K562 (cell line): ENCODE measurements around the gene TMEM214. TPM values are rescaled to one million over a fixed set of nuclear protein-coding genes. Genes with fewer than 3 reads are reported as not detected.

Experiments used
- ATAC-seq: fragments of 200-7000 bp; cut with Tn5 transposase; 3 replicates; pipeline ENCODE4 v1.9.1; 2020; ENCODE audit warnings: moderate library complexity
- BruUV-seq: library from RNA; stranded (reverse); fragments of 400-500 nt; replicated peaks from 2 replicates; lab custom pipeline; 2021; lab: Mats Ljungman, UMichigan
- CTCF ChIA-PET: fragments of 300-600 bp; formaldehyde crosslinking; extraction: SDS; loops from one replicate; lab custom pipeline; 2021; ENCODE audit warnings: low intra/inter-chr PET ratio; lab: Yijun Ruan, JAX
- POLR2A ChIA-PET: fragments of 300-600, 350-650 bp; sonication (Branson Sonifier 250); formaldehyde crosslinking; extraction: SDS; loops from one replicate; lab custom pipeline; 2021; ENCODE audit warnings: antibody characterized with exemption, inconsistent platforms; lab: Yijun Ruan, JAX
- DNase-seq, 4 experiments: peaks; one replicate each; pipeline versions ENCODE4 v3.0.0 to v3.0.0-alpha.2; 2011 to 2018; ENCODE audit warnings: low spot score in 3 of 4, mixed read lengths in 3 of 4; ENCODE audit errors: extremely low read depth in 1 of 4
- FAIRE-seq: peaks from 2 replicates; lab custom pipeline; 2011; peaks lifted over from hg19 to GRCh38; lab: Jason Lieb, UNC
- H2AFZ ChIP-seq: 2 replicates; pipeline ENCODE4 v1.6.0; 2011; ENCODE audit warnings: low read depth, low read length, control low read depth, inconsistent platforms
- H3K27ac ChIP-seq: fragments of 200-600 bp; 3 replicates; pipeline ENCODE4 v1.8.0; 2011; ENCODE audit warnings: low read depth, mild to moderate bottlenecking, control low read depth, inconsistent platforms, low read length, moderate library complexity, mixed read lengths; ENCODE audit errors: extremely low read depth
- H3K27me3 ChIP-seq, 2 experiments: fragments of 300-600 bp in 1 of 2; 2 replicates in 1 of 2; 3 replicates in 1 of 2; pipeline versions ENCODE4 v1.6.0 to v1.8.0; 2011; ENCODE audit warnings: inconsistent platforms in 2 of 2, low read length in 2 of 2, mild to moderate bottlenecking in 1 of 2, mixed read lengths in 1 of 2, moderate library complexity in 1 of 2; ENCODE audit not compliant: control insufficient read depth in 2 of 2, insufficient read depth in 2 of 2
- H3K36me3 ChIP-seq: fragments of 300-600 bp; 3 replicates; pipeline ENCODE4 v1.8.0; 2011; ENCODE audit warnings: mild to moderate bottlenecking, low read length, inconsistent platforms; ENCODE audit not compliant: control insufficient read depth, insufficient read depth
- H3K4me1 ChIP-seq, 2 experiments: fragments of 200-600 bp in 1 of 2; replicated peaks in 1 of 2; 2 replicates in 1 of 2; 3 replicates in 1 of 2; pipeline versions ENCODE4 v1.5.1 to v1.8.0; 2011; ENCODE audit warnings: inconsistent platforms in 2 of 2, low read length in 2 of 2, mild to moderate bottlenecking in 1 of 2, mixed read lengths in 1 of 2, moderate library complexity in 1 of 2; ENCODE audit not compliant: control insufficient read depth in 2 of 2, insufficient read depth in 2 of 2
- H3K4me2 ChIP-seq: 2 replicates; pipeline ENCODE4 v1.6.1; 2011; ENCODE audit warnings: low read length, control low read depth, inconsistent platforms, mixed read lengths; ENCODE audit not compliant: insufficient read depth
- H3K4me3 ChIP-seq: fragments of 200-600 bp; sonication (generic), shearing (Covaris generic); 2 replicates; pipeline ENCODE4 v1.5.1; 2016; ENCODE audit warnings: control low read depth, inconsistent platforms
- H3K79me2 ChIP-seq: fragments of 200-600 bp; 3 replicates; pipeline ENCODE4 v1.8.0; 2011; ENCODE audit warnings: low read length, inconsistent platforms; ENCODE audit not compliant: control insufficient read depth, insufficient read depth
- H3K9ac ChIP-seq, 2 experiments: 2 replicates each; pipeline versions ENCODE4 v1.6.0 to v1.6.1; 2011; ENCODE audit warnings: low read depth in 2 of 2, low read length in 2 of 2, control low read depth in 1 of 2, inconsistent platforms in 1 of 2, mild to moderate bottlenecking in 1 of 2, mixed read lengths in 1 of 2; ENCODE audit not compliant: insufficient read depth in 1 of 2
- H3K9me1 ChIP-seq: one replicate; pipeline ENCODE4 v1.6.0; 2011; ENCODE audit warnings: inconsistent platforms, mild to moderate bottlenecking, low read length, moderate library complexity; ENCODE audit not compliant: control insufficient read depth, insufficient read depth
- H3K9me3 ChIP-seq: replicated peaks from 2 replicates; pipeline ENCODE4 v1.5.1; 2011; ENCODE audit warnings: low read depth, low read length, inconsistent platforms; ENCODE audit not compliant: control insufficient read depth, insufficient read depth
- H4K20me1 ChIP-seq: replicated peaks from 2 replicates; pipeline ENCODE4 v1.6.1; 2011; ENCODE audit warnings: low read length, inconsistent platforms, mixed read lengths; ENCODE audit not compliant: control insufficient read depth, insufficient read depth
- HDAC1 ChIP-seq, 2 experiments: fragments of 450-650 bp; IDR thresholded peaks; 2 replicates each; pipeline ENCODE4 v1.6.1; 2016 to 2017; ENCODE audit warnings: inconsistent platforms in 1 of 2, mild to moderate bottlenecking in 1 of 2, moderate library complexity in 1 of 2
- MCM3 ChIP-seq: fragments of 450-650 bp; IDR thresholded peaks from 2 replicates; pipeline ENCODE4 v1.6.1; 2016
- NR2C1 ChIP-seq, 2 experiments: fragments of 450-650 bp; IDR thresholded peaks; 2 replicates each; pipeline ENCODE4 v1.6.1; 2017; ENCODE audit warnings: mild to moderate bottlenecking in 2 of 2, antibody characterized with exemption in 1 of 2, inconsistent platforms in 1 of 2, missing compliant biosample characterization in 1 of 2, missing genetic modification characterization in 1 of 2
- RFX7 ChIP-seq: fragments of 250-450 bp; sonication (Bioruptor Pico); IDR thresholded peaks from 2 replicates; pipeline ENCODE4 v1.5.1; 2021; ENCODE audit warnings: mild to moderate bottlenecking
- SMARCA4 ChIP-seq: fragments of 450-650 bp; IDR thresholded peaks from 2 replicates; pipeline ENCODE4 v1.6.1; 2016
- SNIP1 ChIP-seq: fragments of 450-650 bp; IDR thresholded peaks from 2 replicates; pipeline ENCODE4 v1.7.1; 2017; ENCODE audit warnings: low read depth, mild to moderate bottlenecking
- SRSF7 ChIP-seq: fragments of 200-400 bp; formaldehyde crosslinking; optimal IDR thresholded peaks from 2 replicates; pipeline ENCODE3; 2017; ENCODE audit warnings: mild to moderate bottlenecking, low read depth, low read length
- TEAD4 ChIP-seq, 2 experiments: sonication (generic) in 1 of 2; formaldehyde crosslinking in 1 of 2; IDR thresholded peaks; 2 replicates each; pipeline versions ENCODE4 v1.6.1 to v1.8.0; 2012 to 2022; ENCODE audit warnings: borderline replicate concordance in 1 of 2, inconsistent platforms in 1 of 2, low read length in 1 of 2, mild to moderate bottlenecking in 1 of 2, missing genetic modification reagents in 1 of 2
- ZBTB1 ChIP-seq: sonication (generic); formaldehyde crosslinking; IDR thresholded peaks from 2 replicates; pipeline ENCODE4 v1.8.1; 2023; ENCODE audit warnings: missing genetic modification reagents, low read depth, mild to moderate bottlenecking, borderline replicate concordance
- ZC3H4 ChIP-seq: sonication (generic); formaldehyde crosslinking; IDR thresholded peaks from 2 replicates; pipeline ENCODE4 v1.9.0; 2021; ENCODE audit warnings: missing genetic modification reagents, borderline replicate concordance
- ZNF584 ChIP-seq: fragments of 200-800 bp; sonication (Bioruptor generic); IDR thresholded peaks from 2 replicates; pipeline ENCODE4 v1.6.1; 2016; ENCODE audit warnings: low read depth, mild to moderate bottlenecking, missing genetic modification characterization, missing compliant biosample characterization
- ZNF696 ChIP-seq: fragments of 250-450 bp; sonication (Bioruptor Pico); conservative IDR thresholded peaks from 2 replicates; pipeline ENCODE4 v1.4.0; 2020; ENCODE audit warnings: mild to moderate bottlenecking, moderate library complexity
- ZNF75A ChIP-seq: fragments of 450-650 bp; formaldehyde crosslinking; IDR thresholded peaks from 2 replicates; pipeline ENCODE4 v1.4.0; 2020; ENCODE audit warnings: mild to moderate bottlenecking
- WGBS: fragments of 100-300 bp; shearing (Covaris generic); methylation state at CpG from one replicate; pipeline ENCODE4 v1.1.6; 2016; ENCODE audit warnings: low coverage, mixed read lengths; ENCODE audit not compliant: insufficient coverage; ENCODE audit errors: missing lambda C conversion rate; 5-methylcytosine and 5-hydroxymethylcytosine counted together
- in situ Hi-C: fragments of 300-500 bp; cut with MboI; formaldehyde crosslinking; loops from 4 replicates; pipeline ENCODE4 v1.15.0; 2018; ENCODE audit warnings: inconsistent platforms, mixed read lengths
- intact Hi-C: fragments of 100-400 bp; cut with micrococcal nuclease; formaldehyde crosslinking; loops from 2 replicates; pipeline ENCODE4 v1.14.2; 2022
- polyA plus RNA-seq, 8 experiments: library from polyadenylated mRNA; depleted of rRNA in 4 of 8; stranded (reverse) in 5 of 8; unstranded in 3 of 8; fragments of >200 nt; fragmentation: Nextera tagmentation in 2 of 8; fragmentation: Illumina TruSeq in 1 of 8; extraction: Ambion mirVana in 2 of 8; extraction: Trizol in 1 of 8; gene quantifications; 2 replicates each; pipeline versions ENCODE4 v1.2.1 to v1.2.3, GENCODE V29; 2011 to 2014; ENCODE audit warnings: inconsistent platforms in 1 of 8, missing spikeins in 1 of 8
- total RNA-seq, 7 experiments: library from RNA; depleted of rRNA in 6 of 7; stranded (reverse); fragments of >200 nt in 6 of 7; fragmentation: Illumina TruSeq in 2 of 7; extraction: Trizol in 2 of 7; gene quantifications; 2 replicates each; pipeline versions ENCODE4 v1.2.1 to v1.2.3, GENCODE V29; 2011 to 2021; ENCODE audit warnings: low replicate concordance in 1 of 7
- TF ChIP-seq, protein P1 (sequence below): fragments of 200-800 bp; sonication (Bioruptor generic); IDR thresholded peaks from 2 replicates; pipeline ENCODE4 v1.6.1; 2017; ENCODE audit warnings: missing genetic modification characterization, missing compliant biosample characterization
- TF ChIP-seq, protein P2 (sequence below): sonication (generic); formaldehyde crosslinking; IDR thresholded peaks from 2 replicates; pipeline ENCODE4 v1.8.0; 2022; ENCODE audit warnings: mild to moderate bottlenecking, missing genetic modification reagents
- TF ChIP-seq, protein P3 (sequence below): sonication (generic); formaldehyde crosslinking; IDR thresholded peaks from 2 replicates; pipeline ENCODE4 v1.9.0; 2022; ENCODE audit warnings: mild to moderate bottlenecking, missing genetic modification reagents
- TF ChIP-seq, protein P4 (sequence below): fragments of 250-450 bp; sonication (Bioruptor Pico); IDR thresholded peaks from 2 replicates; pipeline ENCODE4 v1.8.0; 2022; ENCODE audit warnings: inconsistent platforms
- TF ChIP-seq, protein P5 (sequence below): fragments of 450-650 bp; formaldehyde crosslinking; IDR thresholded peaks from 2 replicates; pipeline ENCODE4 v1.4.0; 2020; ENCODE audit warnings: mild to moderate bottlenecking, mixed read lengths

TMEM214 gene
- total and polyA plus RNA-seq, 9 of the 15 experiments (the other 6 are each of a cell fraction or from before 2014, with no cell fraction given): 11.4 to 81.4 (median 44.1) TPM

DNA sequence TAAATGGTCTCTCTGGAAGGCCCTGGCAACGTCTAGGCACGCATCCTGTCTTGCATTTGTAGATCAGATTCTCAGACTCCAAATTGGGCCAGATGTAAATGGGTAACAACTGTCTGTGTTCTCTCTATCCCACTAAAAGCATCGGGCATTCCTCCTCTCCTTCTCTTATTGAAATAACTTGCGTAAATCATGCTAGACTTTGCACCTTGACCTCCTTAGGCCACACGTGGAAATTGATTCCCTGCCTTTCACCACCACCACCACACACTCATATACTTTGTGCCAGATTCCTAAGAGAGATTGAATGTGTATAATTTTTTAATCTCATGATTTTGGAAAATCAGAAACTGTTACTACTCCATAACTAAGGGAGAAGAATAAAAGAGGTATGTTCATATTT, 41.0 kb upstream of the TMEM214 start:
- H4K20me1 ChIP-seq: peaks cover 6% of the 10 kb centered on the region
- H3K9me3 ChIP-seq: no peaks in the 10 kb centered on the region
- H3K9ac ChIP-seq: no peak overlapping the region
- DNase-seq: no peak
- H3K9me1 ChIP-seq: no peaks in the 10 kb centered on the region
- 64% methylated on average over 5 of the region's 5 CpGs for WGBS
- intact Hi-C loops: no loop called here
- BruUV-seq: no TSS peak
- no peak overlapping the region for H3K27ac ChIP-seq
- no peak overlapping the region for H3K4me3 ChIP-seq
- H3K79me2 ChIP-seq: peaks cover 14% of the 10 kb centered on the region
- CTCF ChIA-PET: no interaction called here
- no peak for TF ChIP-seq TEAD4 (IDR thresholded peaks at IDR 0.05; ENCODE audit: low read length)
- no peak for TF ChIP-seq TEAD4 (CRISPR knock-in tag; IDR thresholded peaks at IDR 0.05; ENCODE audit: borderline replicate concordance)
- TF ChIP-seq MCM3: no peak
- no peak for TF ChIP-seq SMARCA4
- TF ChIP-seq NR2C1 (IDR thresholded peaks at IDR 0.05): no peak
- TF ChIP-seq NR2C1 (tag; IDR thresholded peaks at IDR 0.05): no peak
- TF ChIP-seq, protein P1, sequence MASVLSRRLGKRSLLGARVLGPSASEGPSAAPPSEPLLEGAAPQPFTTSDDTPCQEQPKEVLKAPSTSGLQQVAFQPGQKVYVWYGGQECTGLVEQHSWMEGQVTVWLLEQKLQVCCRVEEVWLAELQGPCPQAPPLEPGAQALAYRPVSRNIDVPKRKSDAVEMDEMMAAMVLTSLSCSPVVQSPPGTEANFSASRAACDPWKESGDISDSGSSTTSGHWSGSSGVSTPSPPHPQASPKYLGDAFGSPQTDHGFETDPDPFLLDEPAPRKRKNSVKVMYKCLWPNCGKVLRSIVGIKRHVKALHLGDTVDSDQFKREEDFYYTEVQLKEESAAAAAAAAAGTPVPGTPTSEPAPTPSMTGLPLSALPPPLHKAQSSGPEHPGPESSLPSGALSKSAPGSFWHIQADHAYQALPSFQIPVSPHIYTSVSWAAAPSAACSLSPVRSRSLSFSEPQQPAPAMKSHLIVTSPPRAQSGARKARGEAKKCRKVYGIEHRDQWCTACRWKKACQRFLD (CRISPR knock-in tag): no peak
- TF ChIP-seq ZBTB1 (CRISPR knock-in tag): no peak
- no peak for TF ChIP-seq SRSF7
- no peak for TF ChIP-seq ZNF75A (CRISPR knock-in tag)
- no peak for TF ChIP-seq SNIP1
- TF ChIP-seq ZNF584 (CRISPR knock-in tag): no peak
- TF ChIP-seq, protein P2, sequence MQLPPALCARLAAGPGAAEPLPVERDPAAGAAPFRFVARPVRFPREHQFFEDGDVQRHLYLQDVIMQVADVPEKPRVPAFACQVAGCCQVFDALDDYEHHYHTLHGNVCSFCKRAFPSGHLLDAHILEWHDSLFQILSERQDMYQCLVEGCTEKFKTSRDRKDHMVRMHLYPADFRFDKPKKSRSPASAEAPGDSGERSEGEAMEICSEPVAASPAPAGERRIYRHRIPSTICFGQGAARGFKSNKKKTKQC (CRISPR knock-in tag): no peak
- TF ChIP-seq, protein P3, sequence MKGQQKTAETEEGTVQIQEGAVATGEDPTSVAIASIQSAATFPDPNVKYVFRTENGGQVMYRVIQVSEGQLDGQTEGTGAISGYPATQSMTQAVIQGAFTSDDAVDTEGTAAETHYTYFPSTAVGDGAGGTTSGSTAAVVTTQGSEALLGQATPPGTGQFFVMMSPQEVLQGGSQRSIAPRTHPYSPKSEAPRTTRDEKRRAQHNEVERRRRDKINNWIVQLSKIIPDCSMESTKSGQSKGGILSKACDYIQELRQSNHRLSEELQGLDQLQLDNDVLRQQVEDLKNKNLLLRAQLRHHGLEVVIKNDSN (CRISPR knock-in tag): no peak
- TF ChIP-seq ZNF696 (CRISPR knock-in tag): no peak
- TF ChIP-seq, protein P4, sequence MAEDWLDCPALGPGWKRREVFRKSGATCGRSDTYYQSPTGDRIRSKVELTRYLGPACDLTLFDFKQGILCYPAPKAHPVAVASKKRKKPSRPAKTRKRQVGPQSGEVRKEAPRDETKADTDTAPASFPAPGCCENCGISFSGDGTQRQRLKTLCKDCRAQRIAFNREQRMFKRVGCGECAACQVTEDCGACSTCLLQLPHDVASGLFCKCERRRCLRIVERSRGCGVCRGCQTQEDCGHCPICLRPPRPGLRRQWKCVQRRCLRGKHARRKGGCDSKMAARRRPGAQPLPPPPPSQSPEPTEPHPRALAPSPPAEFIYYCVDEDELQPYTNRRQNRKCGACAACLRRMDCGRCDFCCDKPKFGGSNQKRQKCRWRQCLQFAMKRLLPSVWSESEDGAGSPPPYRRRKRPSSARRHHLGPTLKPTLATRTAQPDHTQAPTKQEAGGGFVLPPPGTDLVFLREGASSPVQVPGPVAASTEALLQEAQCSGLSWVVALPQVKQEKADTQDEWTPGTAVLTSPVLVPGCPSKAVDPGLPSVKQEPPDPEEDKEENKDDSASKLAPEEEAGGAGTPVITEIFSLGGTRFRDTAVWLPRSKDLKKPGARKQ: no peak
- TF ChIP-seq ZC3H4 (CRISPR knock-in tag): no peak
- TF ChIP-seq, protein P5, sequence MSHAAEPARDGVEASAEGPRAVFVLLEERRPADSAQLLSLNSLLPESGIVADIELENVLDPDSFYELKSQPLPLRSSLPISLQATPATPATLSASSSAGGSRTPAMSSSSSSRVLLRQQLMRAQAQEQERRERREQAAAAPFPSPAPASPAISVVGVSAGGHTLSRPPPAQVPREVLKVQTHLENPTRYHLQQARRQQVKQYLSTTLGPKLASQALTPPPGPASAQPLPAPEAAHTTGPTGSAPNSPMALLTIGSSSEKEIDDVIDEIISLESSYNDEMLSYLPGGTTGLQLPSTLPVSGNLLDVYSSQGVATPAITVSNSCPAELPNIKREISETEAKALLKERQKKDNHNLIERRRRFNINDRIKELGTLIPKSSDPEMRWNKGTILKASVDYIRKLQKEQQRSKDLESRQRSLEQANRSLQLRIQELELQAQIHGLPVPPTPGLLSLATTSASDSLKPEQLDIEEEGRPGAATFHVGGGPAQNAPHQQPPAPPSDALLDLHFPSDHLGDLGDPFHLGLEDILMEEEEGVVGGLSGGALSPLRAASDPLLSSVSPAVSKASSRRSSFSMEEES: no peak
- no peak for TF ChIP-seq HDAC1 (IDR thresholded peaks at IDR 0.05)
- no peak for TF ChIP-seq RFX7 (CRISPR knock-in tag)
- TF ChIP-seq, all 486 proteins: peak for 0
- no peak overlapping the region for H3K4me2 ChIP-seq
- FAIRE-seq (no peak), ATAC-seq (no peak)
- in situ Hi-C loops: no loop called here
- peaks cover 10% of the 10 kb centered on the region for H3K36me3 ChIP-seq
- H2AFZ ChIP-seq: no peak overlapping the region
- POLR2A ChIA-PET: no interaction called here
- H3K27me3 ChIP-seq: no peaks in the 10 kb centered on the region
- H3K4me1 ChIP-seq: peaks cover 4% of the 10 kb centered on the region in 2 experiments; a peak in 2 of 5 replicates
